Stimulated activated CD4-positive, alpha-beta T cell treated with anti-CD3 and anti-CD28 coated beads, Interleukin-1b, Interleukin-23, amount 100 ng/mL, for 24 hours (primary cell): Measurements from ENCODE around the gene PRPH.
"Not testable (repeated sequence)": the region's sequence is repeated elsewhere in the genome, so short reads cannot be mapped to it uniquely, and the experiment has no call there.

Source experiments
- DNase-seq, 4 experiments: peaks; one replicate each; pipeline ENCODE4 v3.0.0-alpha.2; 2020; ENCODE audit warnings: low read depth in 4 of 4, low spot score in 1 of 4

Gene PRPH

GRCh38 chr12:49332441-49332861, 37.5 kb downstream of the PRPH start:
- no peak for DNase-seq

GRCh38 chr12:49332891-49333371, 38.0 kb downstream of the PRPH start:
- no peak for DNase-seq

GRCh38 chr12:49333778-49334177, 38.8 kb downstream of the PRPH start:
- not testable (repeated sequence) for DNase-seq

DNA sequence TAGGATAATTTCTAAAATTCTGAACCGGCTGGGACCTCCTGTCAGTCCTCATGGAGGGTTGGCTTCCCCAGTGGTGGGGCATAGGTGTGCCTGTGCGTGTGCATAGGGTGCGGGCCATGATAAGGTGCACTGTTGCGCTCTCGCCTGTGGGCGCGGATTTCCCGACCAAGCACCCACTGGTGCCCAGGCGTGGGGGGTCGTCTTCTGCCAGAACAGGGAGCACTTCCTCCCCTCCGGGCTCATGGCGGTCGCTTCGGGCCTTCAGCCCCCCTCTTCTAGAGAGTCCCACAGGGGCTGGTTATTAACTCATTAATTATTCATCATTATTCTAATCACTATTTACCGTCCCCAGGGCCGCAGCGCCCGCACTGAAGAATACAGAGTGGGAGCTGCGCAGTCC, 39.3 kb downstream of the PRPH start:
- no peak for DNase-seq

DNA sequence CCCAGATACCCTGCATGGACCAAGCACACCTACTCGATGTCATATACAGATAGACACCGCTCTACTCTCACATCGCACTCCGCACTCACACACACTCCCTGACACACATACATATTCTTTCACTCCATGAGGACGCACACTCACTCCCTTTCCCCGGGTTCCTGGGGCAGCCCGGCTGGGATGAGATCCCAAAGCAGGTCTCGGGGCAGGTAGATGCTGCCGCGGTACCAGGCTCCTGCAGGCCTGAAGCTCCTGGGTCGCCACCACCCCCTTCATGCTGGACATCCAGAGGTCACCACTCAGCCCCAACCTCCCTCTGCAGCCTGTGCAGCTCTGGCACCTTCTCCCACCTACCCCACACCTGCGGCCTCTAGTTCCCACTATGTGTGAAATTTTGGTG, 39.7 kb downstream of the PRPH start:
- no peak for DNase-seq

DNA sequence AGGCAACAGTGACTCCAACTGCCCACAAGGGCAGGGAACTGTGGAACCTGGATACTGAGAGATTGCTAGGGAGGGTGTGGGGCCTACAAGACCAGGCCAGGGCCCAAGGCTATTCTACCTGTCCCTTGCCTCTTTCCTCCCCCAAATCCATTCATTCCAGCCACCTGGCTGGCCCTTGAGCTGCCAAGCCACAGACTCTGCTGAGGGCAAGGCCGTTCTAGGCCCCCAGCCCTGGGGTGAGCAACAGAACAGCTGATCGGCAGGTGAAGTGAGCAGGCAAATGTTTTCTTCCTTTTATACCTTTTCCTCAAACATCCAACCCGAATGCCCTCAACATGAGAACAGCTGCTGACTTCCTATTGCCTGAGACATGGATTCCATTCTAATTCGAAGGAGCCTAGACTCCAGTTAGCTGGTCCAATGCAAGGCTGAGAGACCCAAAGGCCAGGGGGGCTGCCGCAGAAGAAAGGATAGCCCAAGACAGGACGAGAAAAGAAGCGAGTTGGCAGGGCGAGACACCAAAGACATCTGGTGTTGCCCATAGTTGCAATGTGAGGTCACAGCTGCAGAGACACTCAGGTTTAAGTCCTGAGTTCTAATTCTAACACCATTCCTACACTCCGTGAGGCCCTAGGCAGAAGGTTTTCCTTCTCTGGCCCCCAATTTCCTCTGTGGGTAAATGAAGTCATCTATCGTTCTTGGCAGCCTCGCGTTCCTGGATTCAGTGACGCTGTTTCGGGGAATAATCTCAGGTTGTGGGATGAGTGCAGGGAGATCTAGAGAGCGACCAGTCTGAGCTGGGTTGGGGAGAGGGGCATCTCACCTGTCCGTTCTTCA, 40.4 kb downstream of the PRPH start:
- DNase-seq, result no peak

DNA sequence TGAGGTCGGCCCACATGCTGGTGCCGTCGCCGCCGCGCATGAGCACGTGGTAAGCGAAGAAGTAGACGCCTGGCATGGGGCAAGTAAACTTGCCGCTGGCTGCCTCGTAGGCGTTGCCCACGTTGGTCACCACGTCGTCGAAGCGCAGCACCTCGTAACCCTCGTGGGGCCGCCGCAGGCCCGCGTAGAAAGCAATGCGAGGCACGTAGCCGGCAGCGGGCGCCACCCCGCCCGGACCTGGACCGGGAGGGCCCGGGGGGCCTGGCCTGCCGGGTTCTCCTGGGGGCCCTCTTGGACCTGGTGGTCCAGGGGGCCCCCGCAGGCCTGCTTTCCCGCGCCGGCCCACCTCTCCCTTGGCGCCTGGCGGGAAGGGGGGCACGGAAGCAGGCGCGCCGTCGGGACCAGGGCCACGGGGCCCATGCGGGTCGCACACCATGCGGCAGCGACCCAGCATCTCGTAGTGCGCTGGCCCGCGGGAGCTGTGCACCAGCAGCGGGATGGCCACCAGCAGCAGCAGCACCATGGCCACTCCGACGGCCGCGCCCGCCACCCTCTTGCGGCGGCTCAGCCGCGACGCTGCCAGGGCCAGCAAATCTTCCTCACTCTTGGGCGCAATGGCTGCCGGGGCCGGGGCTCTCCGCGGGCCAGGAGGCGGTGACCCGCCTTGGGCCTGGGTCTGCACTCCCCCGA, 41.2 kb downstream of the PRPH start:
- DNase-seq, result no peak

- peak; percentile 74 to 89 (median 82) for DNase-seq
Measured at GRCh38 chr12:49336645-49337584, 42.0 kb downstream of the PRPH start, which contains the start of gene C1QL4. C1QL4 (minus strand) TSS chr12:49337188; CDS start chr12:49336477, 711 bp downstream.

GRCh38 chr12:49338830-49339463, 44.0 kb downstream of the PRPH start:
- DNase-seq, result no peak

DNA sequence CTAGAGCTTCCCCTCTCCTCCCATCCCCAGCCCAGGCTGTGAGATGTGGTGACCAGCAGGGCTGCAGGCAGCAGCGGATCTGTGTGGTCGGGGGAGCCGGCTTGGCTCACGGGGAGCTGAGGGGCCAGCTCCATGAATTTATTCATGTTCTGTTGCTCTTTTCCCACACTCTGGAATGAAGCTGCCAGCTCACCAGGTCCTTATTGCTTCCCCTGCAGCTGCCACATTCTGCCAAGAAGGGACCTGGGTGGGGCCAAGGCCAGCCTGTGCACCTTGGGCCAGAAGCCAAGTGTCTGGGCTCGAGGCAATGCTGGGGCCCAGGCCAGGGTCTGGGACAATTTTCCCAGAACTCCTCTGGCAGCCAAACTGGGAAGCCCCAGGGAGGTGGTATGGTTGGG, 44.5 kb downstream of the PRPH start:
- DNase-seq, result no peak

- no peak for DNase-seq
Measured at GRCh38 chr12:49340095-49340870, 45.3 kb downstream of the PRPH start.

DNA sequence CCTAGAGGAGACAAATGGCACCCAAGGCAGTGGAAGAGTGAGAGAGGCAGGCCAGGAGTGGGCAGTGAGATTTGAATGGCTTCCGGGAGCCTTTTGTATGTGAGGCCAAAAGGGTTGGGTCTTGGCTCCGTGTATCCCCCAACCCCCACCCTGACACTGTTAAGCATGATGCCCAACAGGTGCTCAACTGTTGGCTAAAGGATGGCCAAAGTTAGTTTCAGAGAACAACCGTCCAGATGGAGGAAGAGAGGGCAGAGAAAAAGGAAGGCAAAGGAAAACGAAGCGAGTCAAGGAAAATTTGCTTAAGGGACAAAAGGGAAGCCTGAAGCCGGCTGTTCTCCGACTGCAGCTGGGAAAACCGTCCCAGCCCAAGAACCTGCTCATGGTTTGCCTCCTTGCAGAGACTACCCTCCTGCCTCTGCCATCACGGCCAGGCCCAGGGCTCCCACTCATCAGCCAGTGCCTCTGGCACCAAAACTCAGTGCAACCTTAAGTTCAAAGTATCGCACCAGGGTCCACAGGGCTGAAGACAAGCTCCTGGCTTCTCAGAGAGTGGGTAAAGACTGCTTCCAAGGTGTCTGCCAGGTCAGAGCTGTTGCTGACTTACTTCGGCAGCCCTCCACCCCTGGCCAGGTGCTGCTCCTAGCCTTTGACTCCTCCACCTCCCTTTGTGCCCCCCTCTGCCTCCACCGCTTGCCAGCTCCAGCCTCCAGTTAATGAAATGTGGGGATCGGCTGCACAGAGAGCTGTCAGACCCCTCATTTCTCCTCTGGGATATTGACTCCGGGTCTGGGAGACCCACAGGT, 46.2 kb downstream of the PRPH start:
- DNase-seq, result no peak

GRCh38 chr12:49341777-49342065, 46.8 kb downstream of the PRPH start:
- DNase-seq, result no peak

GRCh38 chr12:49342066-49342913, 47.3 kb downstream of the PRPH start:
- DNase-seq, result peak; percentile 44 to 81 (median 68)

- DNase-seq, result peak in 1 of 4 experiments; percentile 36
Measured at GRCh38 chr12:49342914-49343731, 48.2 kb downstream of the PRPH start.

DNA sequence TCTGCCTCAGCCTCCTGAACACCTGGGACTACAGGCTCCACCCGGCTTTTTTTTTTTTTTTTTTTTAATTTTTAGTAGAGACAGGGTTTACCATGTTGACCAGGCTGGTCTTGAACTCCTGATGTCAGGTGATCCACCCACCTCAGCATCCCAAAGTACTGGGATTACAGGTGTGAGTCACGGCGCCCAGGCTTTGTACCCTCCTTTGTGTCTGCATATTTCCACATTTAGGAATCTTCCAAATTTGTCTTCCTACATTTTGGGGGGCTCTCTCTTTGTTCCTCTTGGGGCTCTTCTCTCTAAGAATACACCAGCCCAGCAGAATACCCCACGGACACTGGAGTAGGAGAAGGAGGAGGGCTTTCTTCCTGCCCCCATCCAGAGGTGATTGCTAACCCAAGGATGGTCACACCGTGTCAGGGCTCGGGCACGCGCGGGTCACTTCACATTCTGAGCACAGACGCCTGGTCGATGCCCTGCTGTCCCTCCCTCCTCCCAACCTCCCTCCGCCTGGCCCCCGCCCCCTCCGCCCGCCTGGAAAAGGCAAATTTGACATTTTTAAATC, 49.6 kb downstream of the PRPH start:
- DNase-seq, result no peak
